Endothelial cell (in vitro differentiated cells): ENCODE results near the gene GTF2H4. TPM values are rescaled to one million over a fixed set of nuclear protein-coding genes. Genes with fewer than 3 reads are reported as not detected.
"Not testable (repeated sequence)": the region's sequence is repeated elsewhere in the genome, so short reads cannot be mapped to it uniquely, and the experiment has no call there.

ENCODE experiments used
- DNase-seq: peaks from one replicate; pipeline ENCODE4 v3.0.0; 2021; ENCODE audit warnings: low spot score
- H3K27ac Mint-ChIP-seq: one replicate; pipeline ENCODE4 v1.8.0; 2021; ENCODE audit warnings: mixed read lengths, inconsistent platforms; ENCODE audit not compliant: unreplicated experiment
- H3K27me3 Mint-ChIP-seq: one replicate; pipeline ENCODE4 v1.8.0; 2021; ENCODE audit warnings: mild to moderate bottlenecking, moderate library complexity, mixed read lengths, inconsistent platforms; ENCODE audit not compliant: unreplicated experiment
- H3K36me3 Mint-ChIP-seq: one replicate; pipeline ENCODE4 v1.8.0; 2021; ENCODE audit warnings: mild to moderate bottlenecking, low read depth, mixed read lengths, inconsistent platforms; ENCODE audit not compliant: unreplicated experiment
- H3K4me1 Mint-ChIP-seq: one replicate; pipeline ENCODE4 v1.8.0; 2021; ENCODE audit warnings: mild to moderate bottlenecking, mixed read lengths, inconsistent platforms; ENCODE audit not compliant: unreplicated experiment
- H3K4me3 Mint-ChIP-seq: one replicate; pipeline ENCODE4 v1.8.0; 2021; ENCODE audit warnings: mild to moderate bottlenecking, mixed read lengths, inconsistent platforms; ENCODE audit not compliant: unreplicated experiment
- H3K9me3 Mint-ChIP-seq: one replicate; pipeline ENCODE4 v1.8.0; 2021; ENCODE audit warnings: mixed read lengths, inconsistent platforms; ENCODE audit not compliant: unreplicated experiment
- long read RNA-seq: library from polyadenylated mRNA; unstranded; transcript quantifications from one replicate; pipeline ENCODE4 v2.0.0, GENCODE V29; 2020; ENCODE audit not compliant: unreplicated experiment
- total RNA-seq: library from RNA; stranded (reverse); fragmentation: NEBNext Ultra II Directional; extraction: Animal tissue kit (Norgen Biotek cat#: 25700); gene quantifications from one replicate; pipeline ENCODE4 v1.2.1, GENCODE V29; 2021; ENCODE audit not compliant: unreplicated experiment
- TF ChIP-seq, protein P1 (sequence below): fragments of 200-600 bp; sonication (generic); IDR thresholded peaks from one replicate; pipeline ENCODE4 v1.5.0; 2021; ENCODE audit warnings: antibody characterized with exemption; ENCODE audit not compliant: unreplicated experiment

The GTF2H4 gene
- total RNA-seq = 47.6 TPM
- long read RNA-seq, partial matches to known transcripts = 0 of 3 reads
- long read RNA-seq, other reads (novel, unspliced or antisense) = 0 of 3 reads

DNA sequence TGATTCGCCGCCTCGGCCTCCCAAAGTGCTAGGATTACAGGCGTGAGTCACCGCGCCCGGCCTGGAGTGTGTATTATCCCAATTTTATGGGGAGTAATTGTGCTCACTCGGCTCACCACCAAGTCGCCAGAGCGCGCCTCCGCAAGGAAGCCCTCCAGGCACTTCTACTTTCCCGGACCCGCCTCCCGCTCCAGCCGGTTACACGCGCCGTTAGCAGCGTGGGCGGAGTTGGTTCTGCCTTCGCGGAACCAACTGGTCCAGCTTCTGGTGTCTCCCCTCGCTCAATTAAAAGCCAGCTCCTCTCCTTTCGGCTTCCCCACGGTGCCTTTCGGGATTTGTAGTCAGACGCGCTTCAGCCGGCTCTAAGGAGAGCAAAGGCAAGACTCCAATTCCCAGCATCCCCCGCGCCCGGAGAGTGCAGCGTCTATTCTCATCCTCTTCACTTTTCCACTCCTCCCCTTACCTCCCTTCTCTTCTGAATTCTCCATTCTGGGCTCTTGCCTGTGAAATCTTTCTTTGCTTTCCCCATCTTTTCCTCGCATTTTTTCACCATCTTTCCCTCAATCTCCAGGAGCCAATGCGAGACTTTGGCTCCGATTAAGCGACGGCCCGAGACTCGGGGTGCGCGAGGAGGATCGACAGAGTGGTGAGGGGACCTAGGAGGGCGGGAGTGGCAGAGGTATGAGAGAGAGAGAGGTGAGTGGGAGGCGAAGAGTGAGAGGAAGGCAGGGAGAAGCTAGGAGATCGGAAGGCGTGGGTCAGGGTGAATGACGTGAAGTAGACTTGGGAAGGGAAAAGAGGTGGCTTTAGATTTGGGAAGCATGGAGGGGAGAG, at the start of gene GTF2H4:
Gene GTF2H4 (plus strand): TSS at position 450 of the 834 bp plus-strand sequence.
- peaks cover 20% of the 10 kb centered on the region for H3K36me3 Mint-ChIP-seq
- peaks cover 11% of the 10 kb centered on the region for H3K4me1 Mint-ChIP-seq
- TF ChIP-seq, protein P1, sequence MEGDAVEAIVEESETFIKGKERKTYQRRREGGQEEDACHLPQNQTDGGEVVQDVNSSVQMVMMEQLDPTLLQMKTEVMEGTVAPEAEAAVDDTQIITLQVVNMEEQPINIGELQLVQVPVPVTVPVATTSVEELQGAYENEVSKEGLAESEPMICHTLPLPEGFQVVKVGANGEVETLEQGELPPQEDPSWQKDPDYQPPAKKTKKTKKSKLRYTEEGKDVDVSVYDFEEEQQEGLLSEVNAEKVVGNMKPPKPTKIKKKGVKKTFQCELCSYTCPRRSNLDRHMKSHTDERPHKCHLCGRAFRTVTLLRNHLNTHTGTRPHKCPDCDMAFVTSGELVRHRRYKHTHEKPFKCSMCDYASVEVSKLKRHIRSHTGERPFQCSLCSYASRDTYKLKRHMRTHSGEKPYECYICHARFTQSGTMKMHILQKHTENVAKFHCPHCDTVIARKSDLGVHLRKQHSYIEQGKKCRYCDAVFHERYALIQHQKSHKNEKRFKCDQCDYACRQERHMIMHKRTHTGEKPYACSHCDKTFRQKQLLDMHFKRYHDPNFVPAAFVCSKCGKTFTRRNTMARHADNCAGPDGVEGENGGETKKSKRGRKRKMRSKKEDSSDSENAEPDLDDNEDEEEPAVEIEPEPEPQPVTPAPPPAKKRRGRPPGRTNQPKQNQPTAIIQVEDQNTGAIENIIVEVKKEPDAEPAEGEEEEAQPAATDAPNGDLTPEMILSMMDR = no peak
- H3K27ac Mint-ChIP-seq = peak within 1 kb of the TSS; percentile 7
- H3K27me3 Mint-ChIP-seq = peaks cover 1% of the 10 kb centered on the region
- peak within 1 kb of the TSS; percentile 98 for H3K4me3 Mint-ChIP-seq
- DNase-seq = peak; percentile 79
- H3K9me3 Mint-ChIP-seq = no peaks in the 10 kb centered on the region

DNA sequence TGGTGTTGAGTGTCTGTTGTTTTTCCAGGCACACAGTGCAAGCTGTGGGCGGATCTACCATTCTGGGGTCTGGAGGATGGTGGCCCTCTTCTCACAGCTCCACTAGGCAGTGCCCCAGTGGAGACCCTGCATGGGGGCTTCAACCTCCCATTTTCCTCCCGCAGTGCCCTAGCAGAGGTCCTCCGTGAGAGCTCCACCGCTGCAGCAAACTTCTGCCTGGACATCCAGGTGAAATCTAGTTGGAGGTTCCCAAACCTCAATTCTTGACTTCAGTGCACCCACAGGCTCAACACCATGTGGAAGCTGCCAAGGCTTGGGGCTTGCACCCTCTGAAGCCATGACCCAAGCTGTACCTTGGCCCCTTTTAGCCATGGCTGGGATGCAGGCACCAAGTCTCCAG, 48.3 kb upstream of the GTF2H4 start:
- not testable (repeated sequence) for H3K27me3 Mint-ChIP-seq, H3K9me3 Mint-ChIP-seq, H3K27ac Mint-ChIP-seq, H3K4me3 Mint-ChIP-seq, H3K36me3 Mint-ChIP-seq, H3K4me1 Mint-ChIP-seq, DNase-seq

DNA sequence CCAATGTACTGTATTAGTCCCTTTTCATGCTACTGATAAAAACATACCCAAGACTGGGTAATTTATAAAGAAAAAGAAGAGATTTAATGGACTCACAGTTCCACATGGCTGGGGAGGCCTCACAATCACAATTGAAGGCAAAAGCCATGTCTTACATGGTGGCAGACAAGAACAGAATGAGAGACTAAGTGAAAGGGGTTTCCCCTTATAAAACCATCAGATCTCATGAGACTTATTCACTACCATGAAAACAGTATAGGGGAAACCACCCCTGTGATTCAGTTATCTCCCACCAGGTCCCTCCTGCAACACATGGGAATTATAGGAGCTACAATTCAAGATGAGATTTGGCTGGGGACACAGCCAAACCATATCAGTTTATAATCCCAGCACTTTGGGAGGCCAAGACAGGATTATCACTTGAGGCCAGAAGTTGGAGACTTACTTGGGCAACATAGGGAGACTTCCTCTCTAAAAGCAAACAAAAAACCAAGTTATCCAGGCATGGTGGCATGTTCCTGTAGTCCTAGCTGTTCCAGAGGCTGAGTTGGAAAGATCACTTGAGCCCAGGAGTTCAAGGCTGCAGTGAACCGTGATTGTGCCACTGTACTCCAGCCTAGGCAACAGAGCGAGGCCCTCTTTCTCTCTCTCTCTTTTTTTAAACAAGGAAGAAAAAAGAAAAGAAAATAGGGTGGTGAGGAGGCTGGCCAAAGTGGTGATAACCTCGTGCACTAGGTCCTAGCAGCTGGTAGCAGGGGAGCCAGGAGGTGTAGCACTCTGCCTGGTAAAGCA, 46.6 kb upstream of the GTF2H4 start:
- Mint-ChIP-seq H3K9me3 (peaks cover 5% of the 10 kb centered on the region), H3K4me1 (no peaks in the 10 kb centered on the region), H3K4me3 (no peak overlapping the region), H3K27ac (no peak overlapping the region), H3K27me3 (peaks cover 4% of the 10 kb centered on the region), H3K36me3 (peaks cover 7% of the 10 kb centered on the region)
- TF ChIP-seq, protein P1 = no peak
- DNase-seq = no peak

DNA sequence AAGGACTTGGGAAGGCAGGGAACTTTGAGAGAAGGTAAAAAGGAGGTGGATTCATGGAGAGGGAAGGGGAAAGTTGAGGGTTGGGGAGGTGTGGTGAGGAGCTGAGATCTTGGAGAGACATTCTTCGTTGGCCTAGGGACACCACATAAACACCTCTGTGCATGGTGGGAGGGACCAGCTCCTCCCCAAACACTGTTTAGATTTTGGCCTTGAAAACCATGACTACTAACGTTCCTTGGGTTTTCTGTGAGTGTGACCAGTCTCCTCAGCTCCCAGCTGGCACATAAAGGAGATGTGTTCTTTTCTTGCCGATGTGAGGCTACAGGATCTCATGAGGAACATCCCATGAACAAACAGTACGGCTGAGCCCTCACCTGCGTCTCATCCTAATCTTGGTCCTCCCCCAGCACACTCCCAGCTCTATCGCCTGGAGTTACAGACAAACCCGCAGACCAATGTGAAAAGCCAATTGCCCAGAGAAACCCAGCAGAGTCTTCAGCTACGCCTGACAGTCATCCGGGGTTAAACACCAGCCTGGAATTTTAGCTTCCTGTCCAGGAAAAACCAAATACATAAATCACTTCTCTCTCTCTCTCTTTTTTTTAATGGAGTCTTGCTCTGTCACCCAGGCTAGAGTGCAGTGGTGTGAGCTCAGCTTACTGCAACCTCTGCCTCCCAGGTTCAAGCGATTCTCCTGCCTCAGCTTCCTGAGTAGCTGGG, 45.7 kb upstream of the GTF2H4 start:
- H3K36me3 Mint-ChIP-seq = peaks cover 7% of the 10 kb centered on the region
- DNase-seq = no peak
- H3K27ac Mint-ChIP-seq = no peak overlapping the region
- H3K27me3 Mint-ChIP-seq = peaks cover 4% of the 10 kb centered on the region
- no peaks in the 10 kb centered on the region for H3K4me1 Mint-ChIP-seq
- peaks cover 5% of the 10 kb centered on the region for H3K9me3 Mint-ChIP-seq
- no peak overlapping the region for H3K4me3 Mint-ChIP-seq
- TF ChIP-seq, protein P1 = no peak

DNA sequence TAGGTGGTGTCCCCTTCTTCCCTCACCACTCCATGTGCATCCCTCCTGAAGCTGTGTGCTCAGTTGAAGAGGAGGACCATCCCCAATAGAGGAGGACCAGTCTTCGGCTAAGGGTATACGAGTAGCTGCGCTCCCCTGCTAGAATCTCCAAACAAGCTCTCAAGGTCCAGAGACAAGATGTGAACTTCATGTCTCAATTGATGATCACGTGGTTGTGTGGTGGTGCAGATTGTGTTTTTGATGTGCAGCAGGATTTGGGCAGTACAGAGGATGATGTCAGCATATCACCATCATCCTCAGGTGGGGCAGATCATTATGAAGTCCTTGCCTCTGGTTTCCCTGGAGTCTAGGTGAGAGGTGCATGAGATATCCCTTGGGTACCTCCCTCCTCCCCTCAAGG, 43.7 kb upstream of the GTF2H4 start:
- Mint-ChIP-seq H3K36me3 (peaks cover 7% of the 10 kb centered on the region), H3K9me3 (peaks cover 5% of the 10 kb centered on the region), H3K4me3 (no peak overlapping the region), H3K27me3 (peaks cover 4% of the 10 kb centered on the region), H3K27ac (no peak overlapping the region), H3K4me1 (no peaks in the 10 kb centered on the region)
- TF ChIP-seq, protein P1 = no peak
- no peak for DNase-seq

DNA sequence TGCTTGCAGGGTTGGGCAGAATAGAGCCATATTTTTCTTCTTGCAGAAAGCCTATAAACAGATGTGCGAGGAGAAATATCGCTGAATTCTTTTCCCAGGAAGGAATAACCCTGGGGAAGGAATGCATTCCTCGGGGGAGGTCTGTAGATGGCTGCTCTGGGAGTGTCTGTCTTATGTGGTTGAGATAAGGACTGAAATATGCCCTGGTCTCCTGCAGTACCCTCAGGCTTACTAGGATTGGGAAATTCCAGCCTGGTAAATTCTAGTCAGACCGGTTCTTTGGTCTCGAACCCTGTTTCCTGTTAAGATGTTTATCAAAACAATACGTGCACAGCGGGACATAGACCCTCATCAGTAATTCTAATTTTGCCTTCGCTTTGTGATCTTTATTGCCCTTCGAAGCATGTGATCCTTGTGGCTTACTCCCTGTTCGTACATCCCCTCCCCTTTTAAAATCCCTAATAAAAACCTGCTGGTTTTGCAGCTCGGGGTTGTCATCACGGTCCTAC, 38.7 kb upstream of the GTF2H4 start:
- H3K27me3 Mint-ChIP-seq, DNase-seq, H3K4me1 Mint-ChIP-seq: not testable (repeated sequence)

More for the DNA sequence above, 38.7 kb upstream of the GTF2H4 start:
- H3K9me3 Mint-ChIP-seq, H3K4me3 Mint-ChIP-seq, H3K27ac Mint-ChIP-seq, H3K36me3 Mint-ChIP-seq: not testable (repeated sequence)
